ENCODE data around the gene TRMT5.

The TRMT5 gene

GRCh38 chr14:60964904-60965303 is 16.0 kb downstream of the TRMT5 start:
- DNase-seq: no peak

- DNase-seq: no peak
These were observed 17.1 kb downstream of the TRMT5 start for GRCh38 chr14:60963761-60964160.

GRCh38 chr14:60958146-60958545 is 22.7 kb downstream of the TRMT5 start:
- no peak for DNase-seq

GRCh38 chr14:60956632-60957031 is 24.2 kb downstream of the TRMT5 start:
- DNase-seq: peak in 1 of 5 experiments; percentile 25

GRCh38 chr14:60956202-60956601 is 24.7 kb downstream of the TRMT5 start:
- DNase-seq: peak in 1 of 5 experiments; percentile 63

GRCh38 chr14:60951776-60952435 is 29.0 kb downstream of the TRMT5 start:
- DNase-seq: no peak

- DNase-seq: no peak
These were observed 34.1 kb downstream of the TRMT5 start for GRCh38 chr14:60946773-60947172.

GRCh38 chr14:60945984-60946383 is 34.9 kb downstream of the TRMT5 start:
- DNase-seq: peak in 1 of 5 experiments; percentile 61

GRCh38 chr14:60944204-60944603 is 36.7 kb downstream of the TRMT5 start:
- no peak for DNase-seq

- DNase-seq: no peak
These were observed 37.2 kb downstream of the TRMT5 start for GRCh38 chr14:60943637-60944032.

GRCh38 chr14:60935319-60935718 is 45.6 kb downstream of the TRMT5 start:
- no peak for DNase-seq

- no peak for DNase-seq
These were observed 46.8 kb downstream of the TRMT5 start for GRCh38 chr14:60933920-60934655.

- peak in 1 of 5 experiments; percentile 14 for DNase-seq
These were observed 49.7 kb downstream of the TRMT5 start for GRCh38 chr14:60931218-60931617.

GRCh38 chr14:60926002-60926401 is 54.9 kb downstream of the TRMT5 start:
- DNase-seq: peak in 1 of 5 experiments; percentile 33

GRCh38 chr14:60925286-60925685 is 55.6 kb downstream of the TRMT5 start:
- DNase-seq: no peak

- no peak for DNase-seq
These were observed 58.8 kb downstream of the TRMT5 start for GRCh38 chr14:60922050-60922449.

All from T-helper 2 cell (primary cell).